HepG2 (cell line): ENCODE data around the gene TNFRSF6B. TPM values are rescaled to one million over a fixed set of nuclear protein-coding genes. Genes with fewer than 3 reads are reported as not detected.

Source experiments
- BHLHE40 ChIP-seq: IDR thresholded peaks from 2 replicates; pipeline ENCODE4 v1.6.1; 2011; ENCODE audit warnings: low read length, improper control_type of control experiment
- CCAR2 ChIP-seq: fragments of 200-400 bp; formaldehyde crosslinking; optimal IDR thresholded peaks from 2 replicates; pipeline ENCODE3; 2018; ENCODE audit warnings: low read depth, mild to moderate bottlenecking, low read length, moderate library complexity
- NR2C2 ChIP-seq: sonication (generic); formaldehyde crosslinking; IDR thresholded peaks from 2 replicates; pipeline ENCODE4 v1.4.0; 2020; ENCODE audit warnings: missing genetic modification reagents, mild to moderate bottlenecking, moderate library complexity, borderline replicate concordance
- RELA ChIP-seq: sonication (generic); formaldehyde crosslinking; IDR thresholded peaks from 2 replicates; pipeline ENCODE4 v1.4.0; 2020; ENCODE audit warnings: missing genetic modification reagents
- U2AF2 ChIP-seq: fragments of 200-400 bp; formaldehyde crosslinking; IDR thresholded peaks from 2 replicates; pipeline ENCODE4 v1.6.1; 2017; ENCODE audit warnings: low read depth, mild to moderate bottlenecking, low read length
- ZNF543 ChIP-seq: sonication (generic); formaldehyde crosslinking; IDR thresholded peaks from 2 replicates; pipeline ENCODE4 v1.4.0; 2020; ENCODE audit warnings: mild to moderate bottlenecking, missing genetic modification reagents
- ZNF746 ChIP-seq: sonication (generic); formaldehyde crosslinking; IDR thresholded peaks from 2 replicates; pipeline ENCODE4 v1.8.0; 2022; ENCODE audit warnings: mild to moderate bottlenecking, missing genetic modification reagents
- ZNF766 ChIP-seq: sonication (generic); formaldehyde crosslinking; IDR thresholded peaks from 2 replicates; pipeline ENCODE4 v1.5.0; 2020; ENCODE audit warnings: missing genetic modification reagents, borderline replicate concordance
- ZNF878 ChIP-seq: sonication (generic); formaldehyde crosslinking; IDR thresholded peaks from 2 replicates; pipeline ENCODE4 v1.8.1; 2023; ENCODE audit warnings: mild to moderate bottlenecking, missing genetic modification reagents, moderate library complexity
- polyA plus RNA-seq, 8 experiments: library from polyadenylated mRNA; depleted of rRNA in 3 of 8; stranded (reverse) in 7 of 8; unstranded in 1 of 8; fragments of >200 nt; fragmentation: Illumina TruSeq in 4 of 8; extraction: Trizol in 4 of 8; gene quantifications; 2 replicates each; pipeline versions ENCODE4 v1.2.1 to v1.2.3, GENCODE V29; 2011 to 2016; ENCODE audit warnings: low read depth in 4 of 8, missing spikeins in 1 of 8, mixed read lengths in 1 of 8; ENCODE audit not compliant: insufficient read depth in 1 of 8
- total RNA-seq, 5 experiments: library from RNA; depleted of rRNA; stranded (reverse); fragments of >200 nt; fragmentation: Illumina TruSeq; extraction: Trizol; gene quantifications; 2 replicates each; pipeline ENCODE4 v1.2.3, GENCODE V29; 2016; ENCODE audit warnings: low read depth in 1 of 5
- TF ChIP-seq, protein P1 (sequence below): sonication (generic); formaldehyde crosslinking; IDR thresholded peaks from 2 replicates; pipeline ENCODE4 v1.4.0; 2020; ENCODE audit warnings: low read depth, mild to moderate bottlenecking, missing genetic modification reagents
- TF ChIP-seq, protein P2 (sequence below): sonication (generic); formaldehyde crosslinking; IDR thresholded peaks from 2 replicates; pipeline ENCODE4 v1.5.1; 2020; ENCODE audit warnings: mild to moderate bottlenecking, missing genetic modification reagents, borderline replicate concordance
- TF ChIP-seq, protein P3 (sequence below): sonication (generic); formaldehyde crosslinking; IDR thresholded peaks from 2 replicates; pipeline ENCODE4 v1.4.0; 2020; ENCODE audit warnings: mild to moderate bottlenecking, missing genetic modification reagents, borderline replicate concordance
- TF ChIP-seq, protein P4 (sequence below): sonication (generic); formaldehyde crosslinking; IDR thresholded peaks from 2 replicates; pipeline ENCODE4 v1.5.1; 2020; ENCODE audit warnings: mild to moderate bottlenecking, missing genetic modification reagents, moderate library complexity

The TNFRSF6B gene
- total and polyA plus RNA-seq, 2 of the 13 experiments (the other 11 are each of a cell fraction or from before 2014, with no cell fraction given): 0.24 TPM; not detected in 1

DNA sequence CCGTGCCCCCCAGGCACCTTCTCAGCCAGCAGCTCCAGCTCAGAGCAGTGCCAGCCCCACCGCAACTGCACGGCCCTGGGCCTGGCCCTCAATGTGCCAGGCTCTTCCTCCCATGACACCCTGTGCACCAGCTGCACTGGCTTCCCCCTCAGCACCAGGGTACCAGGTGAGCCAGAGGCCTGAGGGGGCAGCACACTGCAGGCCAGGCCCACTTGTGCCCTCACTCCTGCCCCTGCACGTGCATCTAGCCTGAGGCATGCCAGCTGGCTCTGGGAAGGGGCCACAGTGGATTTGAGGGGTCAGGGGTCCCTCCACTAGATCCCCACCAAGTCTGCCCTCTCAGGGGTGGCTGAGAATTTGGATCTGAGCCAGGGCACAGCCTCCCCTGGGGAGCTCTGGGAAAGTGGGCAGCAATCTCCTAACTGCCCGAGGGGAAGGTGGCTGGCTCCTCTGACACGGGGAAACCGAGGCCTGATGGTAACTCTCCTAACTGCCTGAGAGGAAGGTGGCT lies 960 bp downstream of the TNFRSF6B start (continued):
- TF ChIP-seq, protein P1, sequence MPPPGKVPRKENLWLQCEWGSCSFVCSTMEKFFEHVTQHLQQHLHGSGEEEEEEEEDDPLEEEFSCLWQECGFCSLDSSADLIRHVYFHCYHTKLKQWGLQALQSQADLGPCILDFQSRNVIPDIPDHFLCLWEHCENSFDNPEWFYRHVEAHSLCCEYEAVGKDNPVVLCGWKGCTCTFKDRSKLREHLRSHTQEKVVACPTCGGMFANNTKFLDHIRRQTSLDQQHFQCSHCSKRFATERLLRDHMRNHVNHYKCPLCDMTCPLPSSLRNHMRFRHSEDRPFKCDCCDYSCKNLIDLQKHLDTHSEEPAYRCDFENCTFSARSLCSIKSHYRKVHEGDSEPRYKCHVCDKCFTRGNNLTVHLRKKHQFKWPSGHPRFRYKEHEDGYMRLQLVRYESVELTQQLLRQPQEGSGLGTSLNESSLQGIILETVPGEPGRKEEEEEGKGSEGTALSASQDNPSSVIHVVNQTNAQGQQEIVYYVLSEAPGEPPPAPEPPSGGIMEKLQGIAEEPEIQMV (CRISPR knock-in tag): peak; percentile 50; the same call in 1 of the 2 replicates
- TF ChIP-seq, protein P2, sequence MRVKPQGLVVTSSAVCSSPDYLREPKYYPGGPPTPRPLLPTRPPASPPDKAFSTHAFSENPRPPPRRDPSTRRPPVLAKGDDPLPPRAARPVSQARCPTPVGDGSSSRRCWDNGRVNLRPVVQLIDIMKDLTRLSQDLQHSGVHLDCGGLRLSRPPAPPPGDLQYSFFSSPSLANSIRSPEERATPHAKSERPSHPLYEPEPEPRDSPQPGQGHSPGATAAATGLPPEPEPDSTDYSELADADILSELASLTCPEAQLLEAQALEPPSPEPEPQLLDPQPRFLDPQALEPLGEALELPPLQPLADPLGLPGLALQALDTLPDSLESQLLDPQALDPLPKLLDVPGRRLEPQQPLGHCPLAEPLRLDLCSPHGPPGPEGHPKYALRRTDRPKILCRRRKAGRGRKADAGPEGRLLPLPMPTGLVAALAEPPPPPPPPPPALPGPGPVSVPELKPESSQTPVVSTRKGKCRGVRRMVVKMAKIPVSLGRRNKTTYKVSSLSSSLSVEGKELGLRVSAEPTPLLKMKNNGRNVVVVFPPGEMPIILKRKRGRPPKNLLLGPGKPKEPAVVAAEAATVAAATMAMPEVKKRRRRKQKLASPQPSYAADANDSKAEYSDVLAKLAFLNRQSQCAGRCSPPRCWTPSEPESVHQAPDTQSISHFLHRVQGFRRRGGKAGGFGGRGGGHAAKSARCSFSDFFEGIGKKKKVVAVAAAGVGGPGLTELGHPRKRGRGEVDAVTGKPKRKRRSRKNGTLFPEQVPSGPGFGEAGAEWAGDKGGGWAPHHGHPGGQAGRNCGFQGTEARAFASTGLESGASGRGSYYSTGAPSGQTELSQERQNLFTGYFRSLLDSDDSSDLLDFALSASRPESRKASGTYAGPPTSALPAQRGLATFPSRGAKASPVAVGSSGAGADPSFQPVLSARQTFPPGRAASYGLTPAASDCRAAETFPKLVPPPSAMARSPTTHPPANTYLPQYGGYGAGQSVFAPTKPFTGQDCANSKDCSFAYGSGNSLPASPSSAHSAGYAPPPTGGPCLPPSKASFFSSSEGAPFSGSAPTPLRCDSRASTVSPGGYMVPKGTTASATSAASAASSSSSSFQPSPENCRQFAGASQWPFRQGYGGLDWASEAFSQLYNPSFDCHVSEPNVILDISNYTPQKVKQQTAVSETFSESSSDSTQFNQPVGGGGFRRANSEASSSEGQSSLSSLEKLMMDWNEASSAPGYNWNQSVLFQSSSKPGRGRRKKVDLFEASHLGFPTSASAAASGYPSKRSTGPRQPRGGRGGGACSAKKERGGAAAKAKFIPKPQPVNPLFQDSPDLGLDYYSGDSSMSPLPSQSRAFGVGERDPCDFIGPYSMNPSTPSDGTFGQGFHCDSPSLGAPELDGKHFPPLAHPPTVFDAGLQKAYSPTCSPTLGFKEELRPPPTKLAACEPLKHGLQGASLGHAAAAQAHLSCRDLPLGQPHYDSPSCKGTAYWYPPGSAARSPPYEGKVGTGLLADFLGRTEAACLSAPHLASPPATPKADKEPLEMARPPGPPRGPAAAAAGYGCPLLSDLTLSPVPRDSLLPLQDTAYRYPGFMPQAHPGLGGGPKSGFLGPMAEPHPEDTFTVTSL (CRISPR knock-in tag): peak; percentile 16; the same call in 1 of the 2 replicates
- no peak for TF ChIP-seq CCAR2
- TF ChIP-seq ZNF543 (CRISPR knock-in tag): no peak
- TF ChIP-seq ZNF766: no peak
- no peak for TF ChIP-seq U2AF2
- TF ChIP-seq, protein P3, sequence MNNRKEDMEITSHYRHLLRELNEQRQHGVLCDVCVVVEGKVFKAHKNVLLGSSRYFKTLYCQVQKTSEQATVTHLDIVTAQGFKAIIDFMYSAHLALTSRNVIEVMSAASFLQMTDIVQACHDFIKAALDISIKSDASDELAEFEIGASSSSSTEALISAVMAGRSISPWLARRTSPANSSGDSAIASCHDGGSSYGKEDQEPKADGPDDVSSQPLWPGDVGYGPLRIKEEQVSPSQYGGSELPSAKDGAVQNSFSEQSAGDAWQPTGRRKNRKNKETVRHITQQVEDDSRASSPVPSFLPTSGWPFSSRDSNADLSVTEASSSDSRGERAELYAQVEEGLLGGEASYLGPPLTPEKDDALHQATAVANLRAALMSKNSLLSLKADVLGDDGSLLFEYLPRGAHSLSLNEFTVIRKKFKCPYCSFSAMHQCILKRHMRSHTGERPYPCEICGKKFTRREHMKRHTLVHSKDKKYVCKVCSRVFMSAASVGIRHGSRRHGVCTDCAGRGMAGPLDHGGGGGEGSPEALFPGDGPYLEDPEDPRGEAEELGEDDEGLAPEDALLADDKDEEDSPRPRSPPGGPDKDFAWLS (CRISPR knock-in tag): 0 out of 2 replicates have a peak, but pooled peaks have one; percentile 38
- TF ChIP-seq BHLHE40: peak; percentile 50; the same call in 1 of the 2 replicates
- no peak for TF ChIP-seq ZNF878
- TF ChIP-seq, protein P4, sequence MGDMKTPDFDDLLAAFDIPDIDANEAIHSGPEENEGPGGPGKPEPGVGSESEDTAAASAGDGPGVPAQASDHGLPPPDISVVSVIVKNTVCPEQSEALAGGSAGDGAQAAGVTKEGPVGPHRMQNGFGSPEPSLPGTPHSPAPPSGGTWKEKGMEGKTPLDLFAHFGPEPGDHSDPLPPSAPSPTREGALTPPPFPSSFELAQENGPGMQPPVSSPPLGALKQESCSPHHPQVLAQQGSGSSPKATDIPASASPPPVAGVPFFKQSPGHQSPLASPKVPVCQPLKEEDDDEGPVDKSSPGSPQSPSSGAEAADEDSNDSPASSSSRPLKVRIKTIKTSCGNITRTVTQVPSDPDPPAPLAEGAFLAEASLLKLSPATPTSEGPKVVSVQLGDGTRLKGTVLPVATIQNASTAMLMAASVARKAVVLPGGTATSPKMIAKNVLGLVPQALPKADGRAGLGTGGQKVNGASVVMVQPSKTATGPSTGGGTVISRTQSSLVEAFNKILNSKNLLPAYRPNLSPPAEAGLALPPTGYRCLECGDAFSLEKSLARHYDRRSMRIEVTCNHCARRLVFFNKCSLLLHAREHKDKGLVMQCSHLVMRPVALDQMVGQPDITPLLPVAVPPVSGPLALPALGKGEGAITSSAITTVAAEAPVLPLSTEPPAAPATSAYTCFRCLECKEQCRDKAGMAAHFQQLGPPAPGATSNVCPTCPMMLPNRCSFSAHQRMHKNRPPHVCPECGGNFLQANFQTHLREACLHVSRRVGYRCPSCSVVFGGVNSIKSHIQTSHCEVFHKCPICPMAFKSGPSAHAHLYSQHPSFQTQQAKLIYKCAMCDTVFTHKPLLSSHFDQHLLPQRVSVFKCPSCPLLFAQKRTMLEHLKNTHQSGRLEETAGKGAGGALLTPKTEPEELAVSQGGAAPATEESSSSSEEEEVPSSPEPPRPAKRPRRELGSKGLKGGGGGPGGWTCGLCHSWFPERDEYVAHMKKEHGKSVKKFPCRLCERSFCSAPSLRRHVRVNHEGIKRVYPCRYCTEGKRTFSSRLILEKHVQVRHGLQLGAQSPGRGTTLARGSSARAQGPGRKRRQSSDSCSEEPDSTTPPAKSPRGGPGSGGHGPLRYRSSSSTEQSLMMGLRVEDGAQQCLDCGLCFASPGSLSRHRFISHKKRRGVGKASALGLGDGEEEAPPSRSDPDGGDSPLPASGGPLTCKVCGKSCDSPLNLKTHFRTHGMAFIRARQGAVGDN: peak; percentile 52
- TF ChIP-seq ZNF746: no peak
- 0 out of 2 replicates have a peak, but pooled peaks have one; percentile 24 for TF ChIP-seq NR2C2 (CRISPR knock-in tag)
- TF ChIP-seq RELA: no peak
